ENCODE data around the gene MYOM3.

Gene MYOM3

GRCh38 chr1:24096009-24096738 is 15.8 kb downstream of the MYOM3 start:
- DNase-seq (ENCODE audit: low spot score): no peak

- no peak for DNase-seq (ENCODE audit: low spot score)
Observed at GRCh38 chr1:24095140-24095859, 16.6 kb downstream of the MYOM3 start.

- no peak for DNase-seq (ENCODE audit: low spot score)
Observed at GRCh38 chr1:24094554-24094953, 17.4 kb downstream of the MYOM3 start.

- DNase-seq (ENCODE audit: low spot score): no peak
Observed at GRCh38 chr1:24093732-24094131, 18.2 kb downstream of the MYOM3 start.

GRCh38 chr1:24092979-24093378 is 19.0 kb downstream of the MYOM3 start:
- no peak for DNase-seq (ENCODE audit: low spot score)

GRCh38 chr1:24091971-24092482 is 19.9 kb downstream of the MYOM3 start:
- DNase-seq (ENCODE audit: low spot score): no peak

- DNase-seq (ENCODE audit: low spot score): no peak
Observed at GRCh38 chr1:24090736-24091135, 21.2 kb downstream of the MYOM3 start.

- DNase-seq (ENCODE audit: low spot score): no peak
Observed at GRCh38 chr1:24089743-24090555, 22.0 kb downstream of the MYOM3 start.

- no peak for DNase-seq (ENCODE audit: low spot score)
Observed at GRCh38 chr1:24089027-24089742, 22.8 kb downstream of the MYOM3 start.

GRCh38 chr1:24086466-24086865 is 25.5 kb downstream of the MYOM3 start:
- no peak for DNase-seq (ENCODE audit: low spot score)

- no peak for DNase-seq (ENCODE audit: low spot score)
Observed at GRCh38 chr1:24085546-24085945, 26.4 kb downstream of the MYOM3 start.

- DNase-seq (ENCODE audit: low spot score): no peak
Observed at GRCh38 chr1:24085007-24085406, 26.9 kb downstream of the MYOM3 start.

GRCh38 chr1:24084050-24084449 is 27.9 kb downstream of the MYOM3 start:
- no peak for DNase-seq (ENCODE audit: low spot score)

GRCh38 chr1:24082372-24082771 is 29.6 kb downstream of the MYOM3 start:
- no peak for DNase-seq (ENCODE audit: low spot score)

GRCh38 chr1:24081190-24081589 is 30.7 kb downstream of the MYOM3 start:
- DNase-seq (ENCODE audit: low spot score): no peak

- DNase-seq (ENCODE audit: low spot score): no peak
Observed at GRCh38 chr1:24080131-24080530, 31.8 kb downstream of the MYOM3 start.

GRCh38 chr1:24077278-24077978 is 34.5 kb downstream of the MYOM3 start:
- DNase-seq (ENCODE audit: low spot score): no peak

GRCh38 chr1:24075946-24076345 is 36.0 kb downstream of the MYOM3 start:
- DNase-seq (ENCODE audit: low spot score): no peak

GRCh38 chr1:24075590-24075854 is 36.4 kb downstream of the MYOM3 start:
- no peak for DNase-seq (ENCODE audit: low spot score)

- no peak for DNase-seq (ENCODE audit: low spot score)
Observed at GRCh38 chr1:24074817-24075589, 36.9 kb downstream of the MYOM3 start.

- no peak for DNase-seq (ENCODE audit: low spot score)
Observed at GRCh38 chr1:24074196-24074595, 37.7 kb downstream of the MYOM3 start.
